Liver (tissue), 3 donors: ENCODE measurements around the gene GHR.

Experiments
- ATF3 ChIP-seq: IDR thresholded peaks from 2 replicates; pipeline ENCODE4 v1.6.1; 2016; ENCODE audit warnings: antibody characterized with exemption
- CTCF ChIP-seq: fragments of 150-350 bp; IDR thresholded peaks from 2 replicates; pipeline ENCODE4 v1.5.1; 2017; ENCODE audit warnings: improper control_type of control experiment, low read depth, low read length; ENCODE audit not compliant: missing input control
- EGR1 ChIP-seq, 2 donors: IDR thresholded peaks; 2 replicates each; pipeline ENCODE4 v1.6.1; 2016 to 2018; ENCODE audit warnings: antibody characterized with exemption in 2 of 2, low read depth in 2 of 2
- GABPA ChIP-seq, 2 donors: IDR thresholded peaks in 1 of 2; conservative IDR thresholded peaks in 1 of 2; 2 replicates each; pipeline ENCODE4 v1.6.1; 2016; ENCODE audit warnings: antibody characterized with exemption in 2 of 2, mild to moderate bottlenecking in 1 of 2, moderate library complexity in 1 of 2
- HNF4A ChIP-seq, 2 donors: conservative IDR thresholded peaks; 2 replicates each; pipeline ENCODE4 v1.6.1; 2016; ENCODE audit warnings: antibody characterized with exemption in 2 of 2, mild to moderate bottlenecking in 2 of 2
- JUND ChIP-seq, 2 donors: IDR thresholded peaks; 2 replicates each; pipeline ENCODE4 v1.6.1; 2016; ENCODE audit warnings: antibody characterized with exemption in 2 of 2
- MAX ChIP-seq: IDR thresholded peaks from 2 replicates; pipeline ENCODE4 v1.6.1; 2016; ENCODE audit warnings: antibody characterized with exemption
- NR2F2 ChIP-seq: IDR thresholded peaks from 2 replicates; pipeline ENCODE4 v1.6.1; 2016; ENCODE audit warnings: antibody characterized with exemption
- RAD21 ChIP-seq, 2 donors: IDR thresholded peaks; 2 replicates each; pipeline ENCODE4 v1.6.1; 2016; ENCODE audit warnings: antibody characterized with exemption in 2 of 2, mild to moderate bottlenecking in 2 of 2
- REST ChIP-seq: IDR thresholded peaks from 2 replicates; pipeline ENCODE4 v1.6.1; 2016; ENCODE audit warnings: antibody characterized with exemption, mild to moderate bottlenecking
- SP1 ChIP-seq: IDR thresholded peaks from 2 replicates; pipeline ENCODE4 v1.6.1; 2018; ENCODE audit warnings: antibody characterized with exemption, mild to moderate bottlenecking
- TAF1 ChIP-seq: conservative IDR thresholded peaks from 2 replicates; pipeline ENCODE4 v1.6.1; 2016; ENCODE audit warnings: antibody characterized with exemption, mild to moderate bottlenecking
- YY1 ChIP-seq: IDR thresholded peaks from 2 replicates; pipeline ENCODE4 v1.6.1; 2016; ENCODE audit warnings: antibody characterized with exemption, mild to moderate bottlenecking
- ZBTB33 ChIP-seq: IDR thresholded peaks from 2 replicates; pipeline ENCODE4 v1.6.1; 2016; ENCODE audit warnings: antibody characterized with exemption
- donor health status: healthy.
- donor health status: healthy.

- TF ChIP-seq EGR1 (IDR thresholded peaks at IDR 0.05; ENCODE audit: low read depth in 2 of 2), result no peak
- peak; percentile 21 to 29 for TF ChIP-seq RAD21 (IDR thresholded peaks at IDR 0.05)
- no peak for TF ChIP-seq CTCF
- TF ChIP-seq GABPA (IDR thresholded peaks at IDR 0.05 in 1 of 2, conservative IDR thresholded peaks at IDR 0.05 in 1 of 2), result no peak
- peak; percentile 21 for TF ChIP-seq MAX
- TF ChIP-seq JUND (IDR thresholded peaks at IDR 0.05), result peak; percentile 25 to 26
- peak; percentile 27 for TF ChIP-seq ATF3
- peak; percentile 50 for TF ChIP-seq SP1
- TF ChIP-seq YY1, result peak; percentile 69
- no peak for TF ChIP-seq NR2F2
- TF ChIP-seq HNF4A (conservative IDR thresholded peaks at IDR 0.05), result peak; percentile 88 to 89
- no peak for TF ChIP-seq TAF1
- TF ChIP-seq REST, result peak; percentile 53
- TF ChIP-seq ZBTB33, result no peak
These were observed 182.3 kb downstream of the GHR start for GRCh38 chr5:42605490-42605889.
